ENCODE measurements around the gene SKAP2.

Gene SKAP2

DNA sequence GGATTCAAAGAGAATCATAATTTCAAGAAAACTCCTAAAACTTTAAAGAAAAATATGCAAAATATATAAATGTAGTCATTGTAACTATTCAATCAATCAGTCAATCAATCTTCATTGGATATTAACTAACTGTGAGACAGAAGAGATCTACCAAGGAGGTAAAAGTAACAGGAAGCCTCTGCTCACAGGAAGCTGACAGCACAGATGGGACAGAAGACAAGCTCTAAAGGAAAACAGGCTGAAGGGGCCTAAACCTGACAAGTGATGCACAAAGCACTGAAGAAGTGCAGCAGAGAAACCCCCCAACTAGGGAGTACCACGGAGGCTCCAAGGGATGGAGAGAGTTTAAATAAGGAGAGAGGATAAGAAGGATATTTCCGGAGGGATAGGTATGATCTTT is 173.0 kb downstream of the SKAP2 start:
- no peak for DNase-seq

GRCh38 chr7:26690135-26690805 is 174.1 kb downstream of the SKAP2 start:
- no peak for DNase-seq

DNA sequence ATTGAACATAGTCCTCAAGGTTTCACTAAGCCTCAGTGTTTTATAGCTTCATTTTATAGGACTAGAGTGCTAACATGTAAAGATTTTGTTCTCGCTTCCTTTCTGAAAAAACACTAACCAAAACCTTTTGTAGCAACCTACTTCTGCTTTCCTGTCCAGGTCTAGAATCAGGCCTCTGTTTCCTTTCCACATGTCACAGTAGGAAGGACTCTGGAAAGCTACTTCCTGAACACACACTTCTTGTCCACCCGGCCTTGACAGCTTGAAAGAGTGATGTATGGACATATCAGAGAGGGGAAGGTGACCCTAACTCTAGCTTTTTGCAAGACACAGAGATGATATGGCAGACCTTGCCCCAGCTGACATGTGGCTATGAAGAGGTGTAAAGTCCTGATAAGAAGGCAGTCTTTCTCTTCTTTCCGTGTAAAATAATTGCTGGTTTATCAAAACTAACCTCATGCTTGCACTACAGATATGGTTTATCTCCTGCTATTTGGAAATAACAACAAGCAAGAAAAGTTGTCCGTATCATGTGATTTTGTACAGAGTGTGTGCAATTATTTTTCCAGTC is 175.4 kb downstream of the SKAP2 start:
- DNase-seq: no peak

DNA sequence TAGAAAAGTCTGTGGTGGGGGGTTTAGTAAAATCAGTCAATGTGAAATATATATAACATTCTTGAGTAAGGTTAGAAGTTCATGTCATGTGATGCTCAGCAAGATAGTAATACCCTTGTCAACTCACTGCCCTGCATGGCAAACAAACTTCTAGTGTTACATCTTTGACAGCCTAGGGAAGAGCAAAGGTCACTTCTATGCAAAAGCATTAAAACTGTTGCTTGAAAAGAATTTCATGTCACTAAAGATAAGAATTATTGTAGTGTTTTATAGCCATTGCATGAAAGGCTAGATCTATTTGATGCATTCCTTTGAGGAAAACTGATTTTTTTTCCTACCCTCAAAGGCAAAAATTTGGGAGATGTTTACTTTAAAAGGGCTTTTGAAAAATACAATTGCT is 176.0 kb downstream of the SKAP2 start:
- no peak for DNase-seq

DNA sequence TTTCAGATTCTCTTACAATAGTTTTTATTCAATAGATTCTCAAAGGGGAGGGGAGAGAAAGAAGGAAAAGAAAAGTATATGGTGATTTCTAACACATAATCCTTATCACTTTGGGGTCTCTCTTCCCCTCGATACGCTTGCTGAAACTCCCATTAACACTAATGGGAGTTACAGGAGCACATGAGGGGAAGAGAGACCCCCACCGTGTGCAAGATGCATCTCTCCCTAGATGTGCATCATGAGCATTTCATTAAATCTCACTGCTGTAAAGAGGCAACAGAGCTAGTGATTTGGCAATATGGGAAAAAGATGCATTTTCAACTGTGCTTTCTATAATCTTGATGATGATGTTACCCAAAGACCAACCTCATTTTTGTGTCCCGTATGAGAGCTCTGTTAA is 177.4 kb downstream of the SKAP2 start:
- DNase-seq: no peak

GRCh38 chr7:26686448-26686981 is 177.9 kb downstream of the SKAP2 start:
- peak; percentile 76 to 77 for DNase-seq

DNA sequence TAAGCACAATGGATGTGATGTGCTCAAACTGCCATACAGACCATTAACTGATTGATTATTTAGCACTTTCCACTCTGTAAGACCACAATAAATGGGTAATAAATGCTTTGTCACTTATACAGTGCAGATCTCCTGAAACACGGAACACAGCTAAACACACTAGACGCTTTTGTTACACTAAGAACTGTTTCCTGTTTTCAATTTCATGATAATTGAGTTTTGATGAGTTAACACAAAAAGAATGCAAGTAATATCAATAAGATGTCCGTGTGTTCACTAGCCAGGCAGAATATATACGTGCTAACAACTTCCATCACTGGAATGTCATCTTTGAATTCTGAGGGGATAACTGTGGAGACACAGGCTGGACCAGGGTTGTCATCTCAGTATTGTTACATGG is 178.8 kb downstream of the SKAP2 start:
- DNase-seq: no peak

DNA sequence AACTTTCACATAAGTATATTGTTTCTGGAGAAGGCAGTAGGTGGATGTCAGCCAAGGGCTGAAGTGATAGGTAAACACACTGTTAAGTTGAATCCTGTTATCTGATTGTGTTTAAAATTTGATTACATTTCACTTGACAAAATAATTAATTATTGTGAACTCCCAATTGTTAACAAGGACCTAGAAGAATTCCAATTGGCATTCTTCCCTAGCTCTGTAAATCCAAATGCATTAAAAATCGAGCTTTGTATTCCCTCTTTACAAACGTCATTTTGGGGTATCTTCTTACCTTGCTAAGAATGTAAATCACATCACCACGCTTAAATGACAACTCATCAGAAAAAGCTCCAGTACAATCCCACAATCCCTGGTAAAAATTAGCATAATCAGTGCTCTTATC is 179.9 kb downstream of the SKAP2 start:
- DNase-seq: no peak

DNA sequence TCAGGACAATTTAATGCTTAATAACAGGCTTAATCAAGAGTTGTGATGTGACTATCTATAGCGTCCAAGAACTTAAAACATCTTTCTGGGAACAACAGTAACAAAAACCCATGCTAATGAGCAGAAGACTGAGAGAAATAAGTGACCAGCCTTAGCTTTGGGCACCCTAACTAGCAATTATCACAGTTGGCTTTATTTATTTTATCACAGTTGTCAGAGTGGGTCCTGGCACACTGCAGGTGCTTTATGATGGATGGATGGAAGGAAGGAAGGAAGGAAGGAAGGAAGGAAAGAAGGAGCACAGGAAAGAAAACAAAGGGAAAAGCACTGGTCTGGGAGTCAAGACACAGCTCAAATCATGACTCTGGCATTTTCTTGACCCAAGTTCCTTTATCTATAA is 181.1 kb downstream of the SKAP2 start:
- DNase-seq: no peak

DNA sequence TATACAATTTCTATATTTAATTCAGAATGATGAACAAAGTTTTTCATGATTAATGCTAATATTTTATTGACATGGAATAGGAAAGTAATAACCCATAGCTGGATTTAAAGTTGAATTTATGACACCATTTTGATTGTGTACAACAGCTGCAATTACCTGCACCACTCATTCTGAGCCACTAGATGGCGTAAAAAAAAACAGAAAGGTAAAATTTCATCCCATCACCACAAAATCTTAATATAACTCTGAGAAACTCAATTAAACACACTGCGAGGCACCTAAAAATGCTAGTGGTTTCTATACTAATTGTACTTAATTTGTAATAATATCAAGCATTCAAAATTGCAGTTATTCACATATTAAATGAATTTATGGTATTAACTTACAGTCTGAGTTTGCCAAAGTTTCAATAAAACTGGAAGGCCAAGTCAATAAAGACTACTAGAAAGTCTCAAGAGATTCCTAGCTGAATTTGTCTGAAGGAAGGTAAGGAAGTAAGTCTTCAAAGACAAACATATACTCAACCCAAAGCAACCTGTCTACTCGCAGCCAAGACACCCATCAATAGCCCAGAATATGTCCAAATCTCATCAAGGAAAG is 182.5 kb downstream of the SKAP2 start:
- DNase-seq: peak in 1 of 2 experiments; percentile 62

DNA sequence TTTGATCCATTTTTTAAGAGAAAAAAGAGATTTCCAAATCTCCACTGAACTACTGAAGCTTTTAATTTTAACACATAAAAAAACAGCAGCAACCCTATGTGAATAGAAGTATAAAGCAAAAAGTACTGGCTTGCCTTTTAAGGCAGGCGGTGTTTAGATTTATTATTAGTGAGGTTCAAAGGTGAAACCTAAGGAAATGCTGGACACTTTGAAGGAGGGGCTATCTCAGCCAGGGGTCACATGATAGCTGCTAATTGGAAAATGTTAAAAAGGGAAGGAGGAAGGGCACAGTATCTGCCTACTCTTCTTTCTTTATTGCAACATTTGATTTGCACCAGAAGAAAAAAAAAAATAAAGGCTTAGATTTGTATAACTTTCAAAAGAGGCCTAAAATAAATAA is 183.8 kb downstream of the SKAP2 start:
- no peak for DNase-seq

DNA sequence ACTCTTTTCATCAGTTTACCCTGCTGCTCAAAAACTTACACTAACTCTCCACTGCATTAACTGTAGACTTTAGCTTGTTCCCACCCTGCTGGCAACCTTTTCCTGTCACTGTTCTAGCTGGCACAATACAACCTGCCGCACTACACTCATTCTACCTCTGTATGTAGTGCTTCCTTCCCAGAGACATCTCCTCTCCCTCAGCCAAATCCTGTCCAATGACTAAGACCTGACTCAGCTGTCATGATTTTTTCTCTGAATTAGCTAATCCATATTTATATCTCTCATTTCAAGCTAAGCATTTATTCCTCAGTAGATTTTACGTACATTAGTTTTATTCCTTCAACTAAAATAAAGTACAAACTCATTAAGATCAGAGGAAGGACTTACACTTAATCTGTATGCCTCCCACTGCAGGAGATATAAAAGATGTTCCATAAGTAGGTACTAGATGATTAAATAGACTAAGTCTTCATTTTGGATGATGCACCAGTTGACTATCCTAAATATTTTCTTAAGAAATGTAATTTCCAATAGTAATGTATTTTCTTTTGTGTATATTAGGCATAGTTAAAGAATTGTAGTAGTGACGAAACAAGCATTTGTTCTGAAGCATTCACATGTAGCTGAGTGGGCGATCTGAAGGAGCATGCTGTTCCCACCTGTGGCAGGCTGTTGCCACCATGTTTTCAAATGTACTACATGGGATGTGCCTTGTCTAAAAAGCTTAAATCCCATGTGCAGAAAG is 189.1 kb downstream of the SKAP2 start:
- no peak for DNase-seq

GRCh38 chr7:26673858-26674257 is 190.5 kb downstream of the SKAP2 start:
- DNase-seq: no peak

GRCh38 chr7:26673271-26673670 is 191.1 kb downstream of the SKAP2 start:
- DNase-seq: no peak

GRCh38 chr7:26670841-26671240 is 193.5 kb downstream of the SKAP2 start:
- DNase-seq: no peak

GRCh38 chr7:26670290-26670689 is 194.1 kb downstream of the SKAP2 start:
- DNase-seq: no peak

DNA sequence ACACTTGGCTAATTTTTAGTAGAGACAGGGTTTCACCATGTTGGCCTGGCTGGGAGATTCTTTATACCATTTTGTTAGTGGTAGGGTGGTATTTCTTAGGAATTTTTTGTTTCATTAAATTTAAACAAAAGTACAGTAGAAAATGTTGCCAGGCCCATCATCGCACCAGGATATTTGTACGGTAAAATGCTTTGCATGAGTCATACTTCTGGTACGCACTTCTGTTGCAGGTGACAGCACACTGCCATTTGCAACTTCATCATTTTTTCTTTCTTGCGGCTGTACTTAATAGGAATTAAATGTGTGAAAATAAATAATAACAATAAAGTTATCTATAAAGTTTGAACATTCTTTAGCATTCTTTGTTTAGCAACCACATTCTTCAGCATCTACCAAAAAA is 195.6 kb downstream of the SKAP2 start:
- no peak for DNase-seq

GRCh38 chr7:26667514-26668133 is 196.8 kb downstream of the SKAP2 start:
- DNase-seq: peak; percentile 94 to 97

- DNase-seq: no peak
Measured at GRCh38 chr7:26664735-26665416, 199.5 kb downstream of the SKAP2 start.

DNA sequence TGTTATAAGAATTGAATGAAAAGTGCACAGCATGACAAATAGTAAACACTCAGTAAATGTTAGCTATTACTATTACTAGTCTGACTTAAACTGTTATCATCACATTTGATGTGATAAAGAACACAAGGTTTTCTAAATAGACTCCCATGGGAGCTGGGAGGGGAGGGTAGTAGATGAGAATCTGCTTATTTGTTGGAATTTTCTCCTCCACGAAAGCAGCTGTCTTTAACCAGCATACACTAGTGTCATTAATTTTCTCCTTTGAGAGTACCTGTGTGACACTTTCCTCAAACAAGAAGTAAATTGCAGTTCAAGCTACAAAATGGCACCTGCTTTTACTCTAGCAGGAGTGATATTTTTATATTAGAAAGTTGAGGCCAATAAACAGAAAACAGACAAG is 200.1 kb downstream of the SKAP2 start:
- DNase-seq: no peak

DNA sequence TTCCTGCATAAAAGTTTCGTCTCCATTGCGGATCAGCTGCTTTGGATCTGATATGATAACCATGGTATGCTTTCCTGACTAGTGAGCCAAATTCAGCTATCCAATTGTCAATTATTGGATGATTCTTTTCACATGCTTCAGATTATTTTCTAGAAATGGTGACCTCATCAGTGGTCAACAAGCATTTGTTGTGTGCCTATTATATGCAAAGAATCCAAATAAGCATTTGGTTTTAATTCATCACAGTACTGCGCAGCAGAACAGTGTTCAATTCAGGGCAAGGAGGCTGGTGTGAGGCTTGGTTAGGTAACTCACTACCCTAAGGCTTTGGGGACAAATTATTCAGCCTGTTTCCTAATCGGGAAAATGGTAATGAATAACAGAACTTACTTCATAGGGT is 200.5 kb downstream of the SKAP2 start:
- DNase-seq: no peak

GRCh38 chr7:26662646-26663045 is 201.7 kb downstream of the SKAP2 start:
- DNase-seq: no peak

DNA sequence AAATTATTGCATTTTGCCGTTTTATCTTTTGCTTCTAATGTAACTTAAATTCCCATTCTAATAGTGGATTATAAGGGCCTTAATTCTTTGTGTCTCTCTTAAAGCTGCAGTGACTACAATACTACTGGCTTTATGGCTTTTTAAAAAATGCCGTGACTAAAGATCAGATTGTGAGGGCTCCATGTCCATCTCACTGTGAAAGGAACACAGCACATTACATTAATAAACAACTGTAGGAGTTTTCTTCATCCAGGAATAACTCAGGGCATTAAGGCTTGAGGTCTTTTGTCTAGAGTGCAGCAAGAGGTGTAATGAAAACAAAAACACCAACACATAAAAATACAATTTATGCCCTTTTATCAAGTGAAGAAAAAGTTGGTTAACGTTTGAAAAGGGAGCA is 205.3 kb downstream of the SKAP2 start:
- DNase-seq: no peak

Data from NCI-H446 (cell line).